ENCODE measurements around the gene STPG4. TPM values are rescaled to one million over a fixed set of nuclear protein-coding genes. Genes with fewer than 3 reads are reported as not detected.

The STPG4 gene
- total RNA-seq, 4 donors from 2014 or later: not detected

DNA sequence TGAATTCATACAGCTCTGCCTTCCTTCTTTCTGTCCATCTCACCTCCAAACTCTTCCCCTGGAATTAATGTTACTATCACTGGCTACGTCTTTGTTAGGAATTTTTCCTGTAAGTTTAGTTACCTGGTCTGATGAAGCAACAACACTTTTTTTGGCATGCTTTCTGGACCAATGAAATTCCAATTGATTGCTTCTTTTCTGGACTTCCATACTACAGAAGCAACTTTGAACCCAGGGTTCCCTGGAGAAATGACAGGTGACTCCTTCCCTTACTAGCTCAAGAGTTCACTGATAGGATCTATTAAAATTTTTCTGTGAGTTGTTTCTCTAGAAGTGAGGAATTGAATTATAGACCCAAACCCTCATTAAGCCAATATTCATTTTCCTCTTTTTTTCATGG, 41.4 kb upstream of the STPG4 start:
- DNase-seq (ENCODE audit: extremely low spot score): no peak
- intact Hi-C loops (cut with DNase I): no loop called here
- Histone ChIP-seq H3K4me3 (no peak overlapping the region), H3K27me3 (no peaks in the 10 kb centered on the region), H3K4me1 (peaks cover 5 to 27% (median 26%) of the 10 kb centered on the region in 4 donors), H3K27ac (replicated peaks in 1 of 4) (no peak overlapping the region), H3K36me3 (no peaks in the 10 kb centered on the region), H3K9me3 (no peaks in the 10 kb centered on the region)
- WGBS: 100% methylated on average over 1 of the region's 1 CpG
- no peak for TF ChIP-seq POLR2A (IDR thresholded peaks at IDR 0.05; ENCODE audit: low read depth)
- TF ChIP-seq POLR2AphosphoS5 (IDR thresholded peaks at IDR 0.05): no peak
- TF ChIP-seq EP300 (IDR thresholded peaks at IDR 0.05): no peak
- TF ChIP-seq, protein P1, sequence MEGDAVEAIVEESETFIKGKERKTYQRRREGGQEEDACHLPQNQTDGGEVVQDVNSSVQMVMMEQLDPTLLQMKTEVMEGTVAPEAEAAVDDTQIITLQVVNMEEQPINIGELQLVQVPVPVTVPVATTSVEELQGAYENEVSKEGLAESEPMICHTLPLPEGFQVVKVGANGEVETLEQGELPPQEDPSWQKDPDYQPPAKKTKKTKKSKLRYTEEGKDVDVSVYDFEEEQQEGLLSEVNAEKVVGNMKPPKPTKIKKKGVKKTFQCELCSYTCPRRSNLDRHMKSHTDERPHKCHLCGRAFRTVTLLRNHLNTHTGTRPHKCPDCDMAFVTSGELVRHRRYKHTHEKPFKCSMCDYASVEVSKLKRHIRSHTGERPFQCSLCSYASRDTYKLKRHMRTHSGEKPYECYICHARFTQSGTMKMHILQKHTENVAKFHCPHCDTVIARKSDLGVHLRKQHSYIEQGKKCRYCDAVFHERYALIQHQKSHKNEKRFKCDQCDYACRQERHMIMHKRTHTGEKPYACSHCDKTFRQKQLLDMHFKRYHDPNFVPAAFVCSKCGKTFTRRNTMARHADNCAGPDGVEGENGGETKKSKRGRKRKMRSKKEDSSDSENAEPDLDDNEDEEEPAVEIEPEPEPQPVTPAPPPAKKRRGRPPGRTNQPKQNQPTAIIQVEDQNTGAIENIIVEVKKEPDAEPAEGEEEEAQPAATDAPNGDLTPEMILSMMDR (IDR thresholded peaks at IDR 0.05): no peak

DNA sequence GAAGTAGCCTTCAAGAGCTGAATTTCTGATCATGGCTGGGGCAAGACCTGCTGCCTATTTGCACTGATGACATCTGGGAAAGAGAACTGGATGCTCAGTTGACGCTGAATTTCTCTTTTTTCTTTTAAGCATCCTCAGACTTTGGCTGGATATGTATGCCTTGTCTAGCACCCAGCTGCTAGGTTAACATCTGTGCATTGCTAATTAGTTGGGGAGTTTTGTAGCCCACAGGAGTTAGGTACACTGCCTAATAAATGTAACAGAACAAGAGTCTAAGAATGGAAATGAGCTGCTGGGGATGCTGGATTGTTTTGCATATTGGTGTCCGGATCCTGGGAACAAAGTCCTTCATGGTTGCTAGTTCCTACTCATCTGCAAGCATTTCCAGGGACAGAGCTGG, 40.9 kb upstream of the STPG4 start:
- H3K36me3 ChIP-seq: no peaks in the 10 kb centered on the region
- no peaks in the 10 kb centered on the region for H3K27me3 ChIP-seq
- no peak overlapping the region for H3K4me3 ChIP-seq
- no peak overlapping the region for H3K27ac ChIP-seq (replicated peaks in 1 of 4)
- 96% methylated on average over 2 of the region's 2 CpGs for WGBS
- intact Hi-C loops (cut with DNase I): no loop called here
- no peaks in the 10 kb centered on the region for H3K9me3 ChIP-seq
- DNase-seq (ENCODE audit: extremely low spot score): no peak
- no peak for TF ChIP-seq POLR2A (IDR thresholded peaks at IDR 0.05; ENCODE audit: low read depth)
- TF ChIP-seq, protein P1 (IDR thresholded peaks at IDR 0.05): no peak
- no peak for TF ChIP-seq EP300 (IDR thresholded peaks at IDR 0.05)
- TF ChIP-seq POLR2AphosphoS5 (IDR thresholded peaks at IDR 0.05): no peak
- peaks cover 5 to 31% (median 30%) of the 10 kb centered on the region in 4 donors for H3K4me1 ChIP-seq

DNA sequence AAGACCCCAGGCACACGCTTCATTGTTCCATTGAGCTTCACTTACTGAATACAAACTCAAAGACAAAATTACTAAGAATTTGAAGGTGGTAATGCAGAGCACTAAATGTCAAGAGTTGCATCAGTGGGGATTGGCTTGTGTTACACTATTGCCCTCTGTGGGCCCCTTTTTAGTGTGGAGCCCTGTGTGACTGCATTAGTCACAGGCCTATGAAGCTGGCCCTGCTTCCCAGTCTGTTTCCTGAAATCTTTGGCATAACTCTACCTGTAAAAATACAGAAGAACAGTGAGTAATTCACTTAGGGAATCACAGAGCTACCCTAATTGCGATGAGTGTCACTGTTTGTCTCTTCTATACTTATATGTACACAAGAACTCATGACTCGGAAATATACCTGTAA, 40.0 kb upstream of the STPG4 start:
- intact Hi-C loops (cut with DNase I): no loop called here
- Histone ChIP-seq H3K27me3 (no peaks in the 10 kb centered on the region), H3K4me1 (peaks cover 5 to 40% (median 38%) of the 10 kb centered on the region in 4 donors), H3K4me3 (no peak overlapping the region), H3K27ac (replicated peaks in 1 of 4) (no peak overlapping the region), H3K36me3 (no peaks in the 10 kb centered on the region), H3K9me3 (no peaks in the 10 kb centered on the region)
- DNase-seq (ENCODE audit: extremely low spot score): no peak
- WGBS: 90% methylated on average over 3 of the region's 3 CpGs
- TF ChIP-seq EP300 (IDR thresholded peaks at IDR 0.05) (no peak), POLR2A (IDR thresholded peaks at IDR 0.05; ENCODE audit: low read depth) (no peak), POLR2AphosphoS5 (IDR thresholded peaks at IDR 0.05) (no peak)
- TF ChIP-seq, protein P1 (IDR thresholded peaks at IDR 0.05): no peak

DNA sequence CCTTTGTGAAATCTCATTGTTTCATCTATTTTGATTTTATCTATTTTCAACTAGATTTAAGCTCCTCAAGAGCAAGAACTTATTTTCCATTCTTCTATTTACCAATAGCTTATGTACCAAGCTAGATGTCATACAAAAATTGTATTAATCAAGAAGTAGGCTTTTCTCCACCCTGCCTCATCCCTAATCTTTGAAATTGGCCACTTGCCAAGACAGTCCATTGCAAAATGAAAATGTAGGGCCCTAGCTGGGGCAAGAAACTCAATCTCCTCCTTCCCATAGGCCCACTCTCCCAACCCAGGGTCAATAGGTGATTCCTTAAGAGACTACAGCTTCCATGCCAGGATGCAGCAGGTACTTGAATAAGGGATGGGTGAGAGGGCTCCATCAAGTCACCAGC, 39.3 kb upstream of the STPG4 start:
- H3K27me3 ChIP-seq: no peaks in the 10 kb centered on the region
- intact Hi-C loops (cut with DNase I): no loop called here
- no peaks in the 10 kb centered on the region for H3K9me3 ChIP-seq
- H3K4me1 ChIP-seq: peaks cover 5 to 48% (median 44%) of the 10 kb centered on the region in 4 donors
- H3K4me3 ChIP-seq: no peak overlapping the region
- TF ChIP-seq POLR2A (IDR thresholded peaks at IDR 0.05; ENCODE audit: low read depth): no peak
- no peak for TF ChIP-seq EP300 (IDR thresholded peaks at IDR 0.05)
- TF ChIP-seq, protein P1 (IDR thresholded peaks at IDR 0.05): no peak
- TF ChIP-seq POLR2AphosphoS5 (IDR thresholded peaks at IDR 0.05): no peak
- no peaks in the 10 kb centered on the region for H3K36me3 ChIP-seq
- DNase-seq (ENCODE audit: extremely low spot score): peak; percentile 29
- H3K27ac ChIP-seq (replicated peaks in 1 of 4): no peak overlapping the region

DNA sequence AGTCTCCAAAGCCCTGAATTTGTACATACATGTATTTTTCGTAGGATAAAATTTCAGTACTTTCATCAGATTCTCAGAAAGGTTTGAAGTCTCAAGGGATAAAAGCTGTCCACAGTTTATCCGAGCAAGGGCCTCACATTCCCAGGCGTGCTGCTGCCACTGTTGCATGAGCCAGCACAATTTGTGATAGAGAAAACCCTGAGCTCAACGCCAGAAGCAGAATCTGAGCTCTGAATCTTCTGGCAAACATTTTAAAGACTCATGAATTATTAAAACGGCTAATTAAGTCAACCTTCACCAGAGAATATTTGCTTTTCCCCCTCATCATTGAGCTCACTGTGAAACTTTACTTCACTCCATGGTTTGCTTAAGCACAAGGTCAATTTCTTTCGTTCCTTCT, 38.5 kb upstream of the STPG4 start:
- H3K27me3 ChIP-seq: no peaks in the 10 kb centered on the region
- DNase-seq (ENCODE audit: extremely low spot score): peak; percentile 45
- TF ChIP-seq, protein P1 (IDR thresholded peaks at IDR 0.05): no peak
- no peak for TF ChIP-seq EP300 (IDR thresholded peaks at IDR 0.05)
- no peak for TF ChIP-seq POLR2AphosphoS5 (IDR thresholded peaks at IDR 0.05)
- TF ChIP-seq POLR2A (IDR thresholded peaks at IDR 0.05; ENCODE audit: low read depth): no peak
- H3K27ac ChIP-seq (replicated peaks in 1 of 4): peak overlapping the region; percentile 71 to 80 (median 75)
- no peaks in the 10 kb centered on the region for H3K36me3 ChIP-seq
- H3K4me3 ChIP-seq: no peak overlapping the region
- H3K4me1 ChIP-seq: peaks cover 5 to 50% (median 44%) of the 10 kb centered on the region in 4 donors
- no peaks in the 10 kb centered on the region for H3K9me3 ChIP-seq
- intact Hi-C loops (cut with DNase I): no loop called here
- WGBS: 44% methylated on average over 6 of the region's 6 CpGs

All from esophagus muscularis mucosa (tissue), 4 donors.